Astrocyte of the cerebellum (primary cell): ENCODE measurements around the gene XXYLT1.
A peak's percentile ranks its signal among the peaks of the same experiment; 100 is the strongest.

Source experiments
- DNase-seq: peaks from one replicate; pipeline ENCODE4 v3.0.0-alpha.2; 2011; ENCODE audit warnings: low read depth
- H3K4me3 ChIP-seq: 2 replicates; pipeline ENCODE4 v1.5.1; 2011; ENCODE audit warnings: mild to moderate bottlenecking, low read depth, low read length, moderate library complexity
- CTCF ChIP-seq: IDR thresholded peaks from 2 replicates; pipeline ENCODE4 v1.5.1; 2012; ENCODE audit warnings: low read length, low read depth, moderate library complexity, mild to moderate bottlenecking; ENCODE audit errors: missing control alignments
- in situ Hi-C: cut with HindIII; loops from 2 replicates; pipeline ENCODE4 v1.10.0; 2017; ENCODE audit warnings: low sequenced_read_pairs

Gene XXYLT1

GRCh38 chr3:195261925-195262324 is 9.0 kb downstream of the XXYLT1 start:
- no peak for TF ChIP-seq CTCF
- no peak for DNase-seq
- in situ Hi-C loops, result no loop called here
- no peak overlapping the region for H3K4me3 ChIP-seq

- H3K4me3 ChIP-seq, result peak overlapping the region; percentile 48
- no peak for DNase-seq
- in situ Hi-C loops, result no loop called here
Measured at GRCh38 chr3:195260280-195260905, 10.6 kb downstream of the XXYLT1 start.

DNA sequence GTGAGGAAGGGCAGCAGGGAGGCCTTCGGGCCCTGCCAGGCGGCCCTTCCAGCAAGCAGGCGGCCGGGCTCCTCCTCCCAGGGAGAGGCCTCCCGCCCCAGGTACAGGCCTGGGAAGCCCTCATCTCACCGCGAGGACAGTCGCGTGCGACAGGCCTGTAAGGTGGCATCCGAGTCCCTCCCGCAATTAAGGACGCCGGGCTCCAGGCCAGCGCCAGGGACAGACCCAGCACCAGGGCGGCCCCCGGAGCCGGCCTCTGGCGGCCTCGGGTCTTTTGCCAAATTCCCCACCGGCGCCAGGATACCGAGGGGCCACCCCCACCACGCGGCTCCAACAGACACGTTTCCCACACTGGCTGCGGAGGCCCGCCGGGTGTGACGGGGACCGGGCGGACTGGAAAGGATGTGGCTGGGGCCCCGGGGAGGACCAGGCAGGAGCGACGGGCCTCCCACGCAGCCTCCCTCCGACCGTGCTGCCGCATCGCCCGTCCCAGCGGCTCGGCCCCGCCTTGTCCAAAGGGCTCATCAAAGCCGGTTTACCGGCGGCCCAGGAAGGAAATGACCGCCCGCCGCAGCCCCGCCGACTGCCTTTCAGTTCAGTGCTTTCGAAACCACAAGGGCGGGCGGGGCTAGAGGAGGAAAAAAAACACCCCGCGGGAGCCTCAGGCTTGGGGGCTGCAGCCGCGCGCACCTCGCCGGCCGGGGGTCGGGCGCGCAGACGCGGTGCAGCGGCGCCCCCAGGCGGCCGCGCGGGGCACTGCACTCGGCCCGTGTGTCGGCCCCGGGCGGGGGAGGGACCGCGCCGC is 11.3 kb downstream of the XXYLT1 start:
- in situ Hi-C loops, result loop anchor here (5.0 kb wide), 2 partner anchors 137 to 577 kb away; no protein-coding TSS in a partner anchor

More at GRCh38 chr3:195260280-195260905, 10.6 kb downstream of the XXYLT1 start:
- no peak for TF ChIP-seq CTCF

DNA sequence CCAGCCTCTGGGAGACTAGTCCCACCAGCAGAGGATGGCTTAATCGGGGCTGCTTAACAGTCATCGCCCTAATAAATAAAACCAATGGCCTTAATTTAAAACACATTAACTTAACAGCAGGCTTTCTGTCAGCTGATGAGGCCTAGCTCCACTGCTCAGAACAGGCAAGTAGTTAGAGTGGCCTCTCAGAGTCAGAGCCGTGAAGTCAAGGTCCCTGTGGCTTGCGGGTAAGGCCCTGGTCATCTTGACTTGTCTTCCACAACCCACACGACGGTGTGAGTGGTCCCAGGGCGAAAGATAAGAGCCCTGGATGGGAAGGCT is 11.8 kb downstream of the XXYLT1 start:
- in situ Hi-C loops, result loop anchor here (5.0 kb wide), 2 partner anchors 137 to 577 kb away; no protein-coding TSS in a partner anchor
- no peak for DNase-seq
- H3K4me3 ChIP-seq, result peak overlapping the region; percentile 28
- no peak for TF ChIP-seq CTCF

More for the DNA sequence above, 11.3 kb downstream of the XXYLT1 start:
- peak; percentile 12 for TF ChIP-seq CTCF
- peak; percentile 88 for DNase-seq
- peak overlapping the region; percentile 48 for H3K4me3 ChIP-seq

GRCh38 chr3:195258449-195259153 is 12.4 kb downstream of the XXYLT1 start:
- TF ChIP-seq CTCF, result no peak
- DNase-seq, result no peak
- H3K4me3 ChIP-seq, result no peak overlapping the region
- in situ Hi-C loops, result loop anchor here (5.0 kb wide), 2 partner anchors 136 to 576 kb away; no protein-coding TSS in a partner anchor
